ENCODE measurements around the gene TTC27.
"Not testable (repeated sequence)": the region's sequence is repeated elsewhere in the genome, so short reads cannot be mapped to it uniquely, and the experiment has no call there.

TTC27 gene

DNA sequence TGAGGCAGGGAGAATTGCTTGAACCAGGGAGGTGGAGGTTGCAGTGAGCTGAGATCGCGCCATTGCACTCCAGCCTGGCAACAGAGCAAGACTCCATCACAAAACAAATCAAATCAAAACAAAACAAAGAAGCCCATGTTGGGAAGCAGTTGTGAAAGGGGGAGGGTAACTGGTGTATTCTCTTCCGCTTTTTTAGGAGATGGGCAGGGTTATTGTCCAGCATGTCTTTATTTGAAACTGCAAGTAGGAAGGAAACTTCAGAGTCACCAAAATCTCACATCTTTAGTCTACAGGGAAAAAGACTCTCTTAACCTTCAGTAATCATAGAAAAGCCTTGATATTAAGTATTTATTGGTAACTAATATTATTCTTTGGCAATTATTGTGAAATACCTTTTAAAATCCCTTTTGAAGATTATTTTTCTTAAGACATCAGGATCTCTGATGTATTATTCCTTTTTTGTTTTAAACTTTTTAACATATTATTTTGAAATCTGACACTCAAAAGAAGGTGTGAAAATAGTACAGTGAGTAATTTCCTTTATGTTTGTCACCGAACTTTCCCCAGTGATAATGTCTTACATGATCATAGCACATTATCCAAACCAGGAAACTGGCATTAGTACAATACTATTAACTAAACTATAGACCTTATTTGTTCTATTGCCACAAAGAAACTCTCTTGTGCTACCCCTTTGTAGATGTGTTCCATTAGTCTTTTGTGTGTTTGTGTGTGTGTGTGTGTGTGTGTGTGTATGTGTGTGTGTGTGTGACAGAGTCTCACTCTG, 234.6 kb downstream of the TTC27 start:
- DNase-seq: no peak

GRCh38 chr2:32863326-32863725, 235.5 kb downstream of the TTC27 start:
- no peak for DNase-seq

DNA sequence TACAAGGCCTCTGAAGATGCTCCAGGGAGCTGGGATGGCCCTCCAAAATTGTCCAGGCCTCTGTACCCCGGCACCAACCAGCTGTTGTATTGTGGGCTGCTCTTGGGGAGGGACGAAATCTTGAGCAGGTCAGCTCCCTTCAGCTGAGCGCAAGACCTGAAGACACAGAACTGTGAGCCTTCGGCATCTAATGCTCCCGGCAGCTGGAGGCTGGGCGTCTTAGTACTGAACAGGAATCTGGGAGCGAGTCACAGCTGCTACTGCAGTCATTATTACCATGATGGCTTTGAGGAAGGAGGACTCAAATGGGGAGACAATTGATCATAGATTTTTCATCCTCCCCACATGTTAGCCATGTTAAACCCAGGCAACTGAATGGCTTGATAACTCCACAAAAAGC, 236.0 kb downstream of the TTC27 start:
- DNase-seq: no peak

DNA sequence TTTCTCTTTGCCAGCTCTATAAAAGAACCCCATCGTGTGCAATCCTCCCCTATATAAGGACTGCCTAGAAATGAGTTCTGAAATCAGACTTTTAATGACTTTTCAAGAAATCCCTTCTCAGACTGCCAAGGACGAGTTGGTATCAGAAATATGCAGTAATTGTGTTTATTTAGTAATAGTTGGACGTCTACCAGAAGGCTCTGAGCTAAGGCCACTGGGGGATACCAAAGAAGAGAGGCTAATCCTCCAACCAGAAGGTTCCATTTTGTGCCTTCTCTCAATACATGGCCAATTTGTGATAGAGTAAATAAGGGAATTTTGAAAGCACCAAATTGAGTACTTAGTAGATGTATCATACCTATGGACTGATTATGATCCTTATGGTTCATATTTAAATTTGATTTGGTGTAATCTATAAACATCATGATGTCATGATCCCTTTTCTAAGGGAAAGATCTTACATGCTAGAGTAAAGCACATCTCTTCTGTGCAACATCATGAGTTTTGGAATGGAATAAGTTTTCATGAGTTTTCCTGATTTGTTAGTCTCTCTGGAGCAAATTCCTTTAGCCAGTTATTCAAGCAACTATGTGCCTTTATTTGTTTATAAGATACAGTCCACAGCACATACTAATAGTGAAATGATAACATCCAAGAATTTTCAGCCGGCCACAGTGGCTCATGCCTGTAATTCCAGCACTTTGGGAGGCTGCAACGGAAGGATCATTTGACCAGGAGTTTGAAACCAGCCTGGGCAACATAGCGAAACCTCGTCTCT, 236.7 kb downstream of the TTC27 start:
- no peak for DNase-seq

DNA sequence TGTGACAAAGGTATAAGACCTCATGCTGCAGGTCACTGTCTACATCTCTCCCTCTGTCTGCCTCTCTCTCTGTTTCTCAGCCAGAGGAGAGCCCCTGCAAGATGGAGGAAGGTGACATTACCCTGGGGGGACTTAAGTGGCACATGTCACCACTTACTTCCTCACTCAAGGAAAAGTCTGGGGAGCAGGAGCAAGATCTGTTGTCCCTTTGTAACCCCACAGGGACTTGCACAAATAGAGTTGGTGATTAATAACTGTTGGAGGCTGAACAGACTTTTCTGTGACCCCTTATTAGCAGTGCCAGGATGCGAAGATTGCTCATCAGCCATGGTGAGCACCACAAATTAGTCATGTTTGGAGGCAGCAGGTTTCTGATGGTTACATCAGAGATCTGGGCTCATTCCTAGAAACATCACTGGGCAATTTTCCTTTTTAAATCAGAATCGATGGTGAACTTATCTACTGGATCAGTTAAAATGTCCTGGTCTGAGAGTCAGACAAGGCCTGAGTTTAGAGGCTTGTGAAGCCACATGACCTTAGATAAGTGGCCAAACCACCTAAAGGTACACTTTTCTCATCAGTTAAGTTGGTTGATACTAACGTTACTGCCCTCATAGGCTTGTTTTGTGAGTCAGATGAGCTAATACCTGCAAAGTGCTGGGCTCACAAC, 237.7 kb downstream of the TTC27 start:
- DNase-seq: no peak

- DNase-seq: not testable (repeated sequence)
Observed at GRCh38 chr2:32866462-32866861, 238.6 kb downstream of the TTC27 start.

All from NCI-H1105 treated with DMSO at 0.1 percent for 48 hours (cell line).